Calu3 (cell line): ENCODE measurements around the gene GAB3. TPM values are rescaled to one million over a fixed set of nuclear protein-coding genes. Genes with fewer than 3 reads are reported as not detected.

Source experiments
- BruUV-seq: library from RNA; stranded (reverse); fragments of 400-500 nt; replicated peaks from 2 replicates; lab custom pipeline; 2021; lab: Mats Ljungman, UMichigan
- CTCF ChIA-PET: fragments of 300-600 bp; sonication (Branson Sonifier 250); formaldehyde crosslinking; loops from one replicate; lab custom pipeline; 2022; ENCODE audit warnings: antibody characterized with exemption; lab: Charles Lee
- DNase-seq: peaks from one replicate; pipeline ENCODE4 v3.0.0; 2022
- H3K27ac Mint-ChIP-seq: one replicate; pipeline ENCODE4 v1.8.0; 2022; ENCODE audit warnings: mixed read lengths; ENCODE audit not compliant: unreplicated experiment
- H3K27me3 Mint-ChIP-seq: one replicate; pipeline ENCODE4 v1.8.0; 2022; ENCODE audit warnings: mixed read lengths; ENCODE audit not compliant: unreplicated experiment
- H3K36me3 Mint-ChIP-seq: one replicate; pipeline ENCODE4 v1.8.0; 2022; ENCODE audit warnings: mild to moderate bottlenecking, moderate library complexity, mixed read lengths; ENCODE audit not compliant: insufficient read depth, unreplicated experiment
- H3K4me1 Mint-ChIP-seq: one replicate; pipeline ENCODE4 v1.8.0; 2022; ENCODE audit warnings: mild to moderate bottlenecking, low read depth, mixed read lengths; ENCODE audit not compliant: unreplicated experiment
- H3K4me3 Mint-ChIP-seq: one replicate; pipeline ENCODE4 v1.8.0; 2022; ENCODE audit warnings: mild to moderate bottlenecking, low read depth, moderate library complexity, mixed read lengths; ENCODE audit not compliant: unreplicated experiment
- H3K9me3 Mint-ChIP-seq: one replicate; pipeline ENCODE4 v1.8.0; 2022; ENCODE audit warnings: low read depth, mixed read lengths; ENCODE audit not compliant: unreplicated experiment
- intact Hi-C: fragments of 100-400 bp; cut with micrococcal nuclease; formaldehyde crosslinking; loops from one replicate; pipeline ENCODE4 v1.10.0; 2022; ENCODE audit not compliant: unreplicated experiment
- total RNA-seq: library from RNA; stranded (reverse); gene quantifications from 2 replicates; pipeline ENCODE4 v1.2.3, GENCODE V29; 2022
- TF ChIP-seq, protein P1 (sequence below): fragments of 200-600 bp; IDR thresholded peaks from one replicate; pipeline ENCODE4 v1.8.0; 2022; ENCODE audit warnings: antibody characterized with exemption; ENCODE audit not compliant: unreplicated experiment

GAB3 gene
- total RNA-seq, 1 experiment from 2014 or later, result not detected

DNA sequence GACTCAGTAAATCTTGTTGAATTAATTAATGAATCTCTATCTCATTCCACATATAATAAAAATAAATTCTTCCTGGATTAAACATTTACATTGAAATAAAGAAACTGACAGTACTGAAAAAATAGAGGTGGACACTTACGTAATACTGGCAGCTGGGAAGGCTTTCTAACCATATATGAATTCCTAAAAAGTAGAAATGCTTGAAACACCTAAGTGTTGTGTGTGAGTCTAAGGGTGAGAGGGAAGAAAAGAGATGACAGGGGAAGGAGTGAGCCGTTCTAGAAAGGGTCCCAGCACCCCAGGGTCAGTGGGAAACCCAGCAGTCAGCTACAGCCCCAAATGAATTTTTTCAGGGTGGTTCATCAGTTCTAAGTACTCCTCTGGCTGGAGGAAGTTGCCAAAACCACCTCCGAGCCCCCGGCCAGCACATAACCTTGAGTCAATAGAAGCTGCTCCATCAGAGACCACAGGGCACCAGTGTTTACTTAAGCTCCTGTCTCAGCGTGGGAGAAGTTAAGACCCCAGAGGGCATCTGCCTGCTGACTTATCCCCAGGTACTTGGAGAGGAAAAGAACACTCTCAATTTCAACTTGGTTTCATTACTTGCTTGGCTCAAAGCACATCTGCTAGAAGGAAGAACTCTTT is 18.3 kb downstream of the GAB3 start:
- TF ChIP-seq, protein P1, sequence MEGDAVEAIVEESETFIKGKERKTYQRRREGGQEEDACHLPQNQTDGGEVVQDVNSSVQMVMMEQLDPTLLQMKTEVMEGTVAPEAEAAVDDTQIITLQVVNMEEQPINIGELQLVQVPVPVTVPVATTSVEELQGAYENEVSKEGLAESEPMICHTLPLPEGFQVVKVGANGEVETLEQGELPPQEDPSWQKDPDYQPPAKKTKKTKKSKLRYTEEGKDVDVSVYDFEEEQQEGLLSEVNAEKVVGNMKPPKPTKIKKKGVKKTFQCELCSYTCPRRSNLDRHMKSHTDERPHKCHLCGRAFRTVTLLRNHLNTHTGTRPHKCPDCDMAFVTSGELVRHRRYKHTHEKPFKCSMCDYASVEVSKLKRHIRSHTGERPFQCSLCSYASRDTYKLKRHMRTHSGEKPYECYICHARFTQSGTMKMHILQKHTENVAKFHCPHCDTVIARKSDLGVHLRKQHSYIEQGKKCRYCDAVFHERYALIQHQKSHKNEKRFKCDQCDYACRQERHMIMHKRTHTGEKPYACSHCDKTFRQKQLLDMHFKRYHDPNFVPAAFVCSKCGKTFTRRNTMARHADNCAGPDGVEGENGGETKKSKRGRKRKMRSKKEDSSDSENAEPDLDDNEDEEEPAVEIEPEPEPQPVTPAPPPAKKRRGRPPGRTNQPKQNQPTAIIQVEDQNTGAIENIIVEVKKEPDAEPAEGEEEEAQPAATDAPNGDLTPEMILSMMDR, result no peak
- CTCF ChIA-PET, result interaction anchor here (3.3 kb wide), 1 partner anchor 16 kb away, joined by 11 read pairs; no protein-coding TSS in a partner anchor
- Mint-ChIP-seq H3K4me3 (no peak overlapping the region), H3K4me1 (peaks cover 18% of the 10 kb centered on the region), H3K27ac (no peak overlapping the region), H3K9me3 (no peaks in the 10 kb centered on the region), H3K36me3 (no peaks in the 10 kb centered on the region), H3K27me3 (peaks cover 38% of the 10 kb centered on the region)
- intact Hi-C loops, result no loop called here
- DNase-seq, result no peak
- no TSS peak for BruUV-seq

DNA sequence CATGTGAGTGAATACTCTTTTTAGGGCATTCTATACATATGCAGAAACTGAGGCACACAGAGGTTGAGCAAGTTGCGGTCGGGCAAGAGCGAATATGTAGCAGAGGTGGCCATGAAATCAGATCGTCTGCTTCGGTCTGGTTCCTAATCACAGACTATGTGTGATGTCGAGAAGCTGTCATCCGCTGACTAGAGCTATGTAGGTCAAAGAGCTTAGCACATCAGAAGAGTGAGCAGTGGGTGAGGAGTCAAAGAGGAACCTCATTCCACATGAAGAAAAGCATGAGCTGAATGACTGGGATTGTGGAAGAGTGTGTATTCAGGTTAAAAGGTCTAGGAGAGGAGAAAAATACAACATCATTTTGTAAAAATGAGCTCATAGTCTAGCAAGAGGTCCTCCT is 19.0 kb downstream of the GAB3 start:
- H3K9me3 Mint-ChIP-seq, result no peaks in the 10 kb centered on the region
- no peak for DNase-seq
- peaks cover 18% of the 10 kb centered on the region for H3K4me1 Mint-ChIP-seq
- intact Hi-C loops, result no loop called here
- H3K4me3 Mint-ChIP-seq, result no peak overlapping the region
- TF ChIP-seq, protein P1, result no peak
- BruUV-seq, result no TSS peak
- H3K36me3 Mint-ChIP-seq, result no peaks in the 10 kb centered on the region
- H3K27me3 Mint-ChIP-seq, result peaks cover 38% of the 10 kb centered on the region
- no peak overlapping the region for H3K27ac Mint-ChIP-seq
- CTCF ChIA-PET, result interaction anchor here (3.3 kb wide), 1 partner anchor 17 kb away, joined by 11 read pairs; no protein-coding TSS in a partner anchor

DNA sequence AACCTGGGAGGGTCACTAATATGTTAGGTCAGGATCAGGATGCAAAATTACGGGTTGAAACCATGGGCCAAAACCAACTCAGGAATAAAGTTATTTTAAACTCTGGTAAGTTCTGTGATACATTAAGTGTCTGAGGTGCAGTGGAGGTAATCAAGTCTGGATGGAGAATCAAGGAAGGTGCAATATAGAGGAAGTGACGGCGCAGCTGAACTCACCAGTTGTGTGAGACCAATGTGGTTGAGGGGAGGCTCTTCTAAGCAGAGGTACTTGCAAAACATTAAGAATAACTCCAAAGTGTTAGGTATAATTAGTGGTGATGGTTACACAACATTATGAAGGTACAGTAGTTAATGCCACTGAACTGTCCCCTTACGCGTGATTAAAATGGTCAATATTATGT is 19.7 kb downstream of the GAB3 start:
- H3K27ac Mint-ChIP-seq, result no peak overlapping the region
- CTCF ChIA-PET, result interaction anchor here (1.0 kb wide), 1 partner anchor 17 kb away, joined by 3 read pairs; no protein-coding TSS in a partner anchor
- no peaks in the 10 kb centered on the region for H3K9me3 Mint-ChIP-seq
- no peak for DNase-seq
- no TSS peak for BruUV-seq
- TF ChIP-seq, protein P1, result no peak
- no peaks in the 10 kb centered on the region for H3K36me3 Mint-ChIP-seq
- intact Hi-C loops, result no loop called here
- H3K27me3 Mint-ChIP-seq, result peaks cover 38% of the 10 kb centered on the region
- no peak overlapping the region for H3K4me3 Mint-ChIP-seq
- H3K4me1 Mint-ChIP-seq, result peaks cover 18% of the 10 kb centered on the region

DNA sequence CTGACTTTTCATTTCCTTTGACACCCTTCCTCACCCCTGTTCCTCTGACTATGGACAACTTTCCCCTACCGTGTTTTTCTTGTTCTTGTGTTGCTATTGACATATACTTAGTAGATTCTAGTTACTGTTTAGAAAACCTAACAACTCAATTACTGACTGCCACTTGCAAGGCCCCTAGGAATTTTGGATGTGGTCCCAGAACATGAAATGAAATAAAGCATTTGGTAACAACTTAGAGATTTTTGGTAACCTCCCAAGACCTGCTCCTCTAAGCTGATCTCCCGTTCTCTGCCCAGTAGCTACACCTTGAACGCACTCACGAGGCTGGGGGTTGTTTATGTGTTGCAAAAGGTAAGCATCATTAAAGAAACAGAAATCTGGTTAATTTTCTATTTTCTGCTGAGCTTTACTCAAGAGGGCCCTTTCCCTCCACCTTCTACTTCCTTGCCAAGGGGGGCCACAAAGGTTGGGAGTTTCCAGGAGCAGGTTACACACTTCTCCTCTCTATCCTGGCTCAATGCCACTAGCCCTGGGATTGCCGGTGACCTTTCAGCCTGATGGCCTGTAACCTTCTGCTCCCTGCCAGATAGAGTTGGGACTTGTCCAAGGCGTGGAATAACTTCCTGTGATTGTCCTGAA is 20.5 kb downstream of the GAB3 start:
- no peaks in the 10 kb centered on the region for H3K9me3 Mint-ChIP-seq
- no peak overlapping the region for H3K27ac Mint-ChIP-seq
- H3K4me3 Mint-ChIP-seq, result no peak overlapping the region
- CTCF ChIA-PET, result interaction anchor here (1.0 kb wide), 1 partner anchor 18 kb away, joined by 3 read pairs; no protein-coding TSS in a partner anchor
- no peaks in the 10 kb centered on the region for H3K36me3 Mint-ChIP-seq
- H3K27me3 Mint-ChIP-seq, result peaks cover 33% of the 10 kb centered on the region
- DNase-seq, result no peak
- TF ChIP-seq, protein P1, result no peak
- BruUV-seq, result no TSS peak
- intact Hi-C loops, result no loop called here
- peaks cover 18% of the 10 kb centered on the region for H3K4me1 Mint-ChIP-seq
